H1 (cell line): ENCODE results near the gene RAB40C. TPM values are rescaled to one million over a fixed set of nuclear protein-coding genes. Genes with fewer than 3 reads are reported as not detected.

Experiments used
- CTCF ChIA-PET: fragments of 300-600 bp; sonication (Branson Sonifier 250); formaldehyde crosslinking; loops from one replicate; lab custom pipeline; 2021; ENCODE audit not compliant: partially characterized antibody; lab: Charles Lee
- POLR2A ChIA-PET: fragments of 300-600 bp; sonication (Branson Sonifier 250); formaldehyde crosslinking; loops from one replicate; lab custom pipeline; 2021; ENCODE audit warnings: inconsistent platforms; ENCODE audit not compliant: partially characterized antibody; lab: Charles Lee
- DNase-seq, 2 experiments: peaks; one replicate each; pipeline versions ENCODE4 v3.0.0 to v3.0.0-alpha.2; 2010 to 2022; ENCODE audit warnings: low spot score in 2 of 2, low read depth in 1 of 2, mixed read lengths in 1 of 2
- FAIRE-seq: peaks from 2 replicates; lab custom pipeline; 2011; peaks lifted over from hg19 to GRCh38; lab: Jason Lieb, UNC
- H2AFZ ChIP-seq: 2 replicates; pipeline ENCODE4 v1.8.1; 2012; ENCODE audit warnings: low read length, inconsistent platforms
- H2AK5ac ChIP-seq: 2 replicates; pipeline ENCODE4 v1.6.1; 2013; ENCODE audit warnings: low read depth, low read length
- H2BK120ac ChIP-seq: replicated peaks from 2 replicates; pipeline ENCODE3; 2013; ENCODE audit warnings: low read depth, low read length, inconsistent platforms
- H2BK12ac ChIP-seq: 2 replicates; pipeline ENCODE4 v1.6.1; 2013; ENCODE audit warnings: low read depth, low read length
- H2BK15ac ChIP-seq: 2 replicates; pipeline ENCODE4 v1.6.1; 2013; ENCODE audit warnings: low read length
- H2BK20ac ChIP-seq: 2 replicates; pipeline ENCODE4 v1.6.1; 2013; ENCODE audit warnings: low read length
- H2BK5ac ChIP-seq: 2 replicates; pipeline ENCODE4 v1.6.1; 2013; ENCODE audit warnings: low read depth, low read length
- H3K14ac ChIP-seq: 2 replicates; pipeline ENCODE4 v1.6.1; 2013; ENCODE audit warnings: inconsistent platforms; ENCODE audit not compliant: insufficient read length
- H3K18ac ChIP-seq: 2 replicates; pipeline ENCODE4 v1.6.1; 2013; ENCODE audit warnings: low read length; ENCODE audit errors: extremely low read depth
- H3K23ac ChIP-seq: 2 replicates; pipeline ENCODE4 v1.6.1; 2013; ENCODE audit warnings: inconsistent platforms; ENCODE audit not compliant: insufficient read length
- H3K23me2 ChIP-seq: 2 replicates; pipeline ENCODE4 v1.6.1; 2013; ENCODE audit warnings: low read depth, low read length
- H3K27ac ChIP-seq: 2 replicates; pipeline ENCODE4 v1.6.1; 2011; ENCODE audit warnings: low read depth, low read length, inconsistent platforms
- H3K27me3 ChIP-seq, 4 experiments: replicated peaks in 1 of 4; 1 replicate in 1 of 4; 2 replicates in 3 of 4; pipeline versions ENCODE4 v1.6.1 to v1.8.1; 2011 to 2013; ENCODE audit warnings: low read length in 3 of 4, mild to moderate bottlenecking in 3 of 4, inconsistent platforms in 2 of 4, mixed read lengths in 2 of 4, moderate library complexity in 1 of 4; ENCODE audit not compliant: control insufficient read depth in 3 of 4, insufficient read depth in 3 of 4; ENCODE audit errors: extremely low read depth in 1 of 4
- H3K36me3 ChIP-seq, 4 experiments: 2 replicates each; pipeline versions ENCODE4 v1.6.1 to v1.8.1; 2011 to 2013; ENCODE audit warnings: mild to moderate bottlenecking in 4 of 4, low read length in 3 of 4, moderate library complexity in 2 of 4, control low read depth in 1 of 4, inconsistent platforms in 1 of 4; ENCODE audit not compliant: insufficient read depth in 4 of 4, control insufficient read depth in 2 of 4
- H3K4ac ChIP-seq: replicated peaks from 2 replicates; pipeline ENCODE3; 2013; ENCODE audit warnings: low read length, low read depth, mixed read lengths, inconsistent platforms; ENCODE audit not compliant: insufficient read length
- H3K4me1 ChIP-seq, 4 experiments: replicated peaks in 1 of 4; 1 replicate in 1 of 4; 2 replicates in 3 of 4; pipeline versions ENCODE4 v1.6.1 to v1.8.1; 2011 to 2013; ENCODE audit warnings: low read length in 3 of 4, inconsistent platforms in 2 of 4, mixed read lengths in 1 of 4; ENCODE audit not compliant: insufficient read depth in 4 of 4, control insufficient read depth in 3 of 4
- H3K4me2 ChIP-seq, 2 experiments: 2 replicates each; pipeline versions ENCODE4 v1.6.1 to v1.8.1; 2011 to 2013; ENCODE audit warnings: low read depth in 2 of 2, low read length in 2 of 2, control low read depth in 1 of 2, inconsistent platforms in 1 of 2, mild to moderate bottlenecking in 1 of 2; ENCODE audit not compliant: insufficient read depth in 1 of 2
- H3K4me3 ChIP-seq, 4 experiments: fragments of 200-600, 300-600 bp in 1 of 4; sonication (generic), shearing (Covaris generic), sonication (Bioruptor Twin) in 1 of 4; 2 replicates each; pipeline versions ENCODE4 v1.5.1 to v1.8.1; 2011 to 2016; ENCODE audit warnings: low read length in 4 of 4, low read depth in 3 of 4, control low read depth in 2 of 4, inconsistent platforms in 2 of 4, mild to moderate bottlenecking in 2 of 4, mixed read lengths in 1 of 4, moderate library complexity in 1 of 4; ENCODE audit not compliant: insufficient read depth in 2 of 4; ENCODE audit errors: extremely low read depth in 1 of 4
- H3K56ac ChIP-seq: replicated peaks from 2 replicates; pipeline ENCODE3; 2013; ENCODE audit warnings: low read depth, mild to moderate bottlenecking, mixed read lengths, low read length, inconsistent platforms; ENCODE audit not compliant: insufficient read length
- H3K79me1 ChIP-seq: 2 replicates; pipeline ENCODE4 v1.6.1; 2013; ENCODE audit warnings: low read depth, low read length, control low read depth
- H3K79me2 ChIP-seq, 2 experiments: 2 replicates each; pipeline versions ENCODE4 v1.6.1 to v1.8.1; 2012 to 2013; ENCODE audit warnings: low read length in 2 of 2, mild to moderate bottlenecking in 2 of 2, inconsistent platforms in 1 of 2; ENCODE audit not compliant: insufficient read depth in 2 of 2, control insufficient read depth in 1 of 2
- H3K9ac ChIP-seq, 4 experiments: replicated peaks in 1 of 4; 1 replicate in 1 of 4; 2 replicates in 3 of 4; pipeline versions ENCODE4 v1.6.1 to v1.8.1; 2011 to 2013; ENCODE audit warnings: low read depth in 3 of 4, low read length in 3 of 4, control low read depth in 2 of 4, mild to moderate bottlenecking in 2 of 4, moderate library complexity in 2 of 4, inconsistent platforms in 1 of 4; ENCODE audit errors: extremely low read depth in 1 of 4
- H3K9me3 ChIP-seq, 2 experiments: 2 replicates each; pipeline versions ENCODE4 v1.6.1 to v1.8.1; 2012 to 2013; ENCODE audit warnings: mild to moderate bottlenecking in 2 of 2, moderate library complexity in 2 of 2, control low read depth in 1 of 2, inconsistent platforms in 1 of 2, low read depth in 1 of 2, low read length in 1 of 2, mixed read lengths in 1 of 2; ENCODE audit not compliant: insufficient read depth in 2 of 2
- H4K20me1 ChIP-seq, 2 experiments: replicated peaks in 1 of 2; 2 replicates each; pipeline versions ENCODE3 to v1.8.1; 2011 to 2013; ENCODE audit warnings: inconsistent platforms in 2 of 2, low read length in 2 of 2, mild to moderate bottlenecking in 1 of 2; ENCODE audit not compliant: insufficient read depth in 2 of 2, control insufficient read depth in 1 of 2
- H4K5ac ChIP-seq: 2 replicates; pipeline ENCODE4 v1.6.1; 2013; ENCODE audit warnings: low read length, low read depth, mixed read lengths, inconsistent platforms; ENCODE audit not compliant: insufficient read length
- H4K8ac ChIP-seq: 2 replicates; pipeline ENCODE4 v1.8.0; 2013; ENCODE audit warnings: mild to moderate bottlenecking, moderate library complexity, low read length, inconsistent platforms; ENCODE audit not compliant: insufficient read depth; ENCODE audit errors: extremely low read depth
- H4K91ac ChIP-seq: replicated peaks from 2 replicates; pipeline ENCODE3; 2013; ENCODE audit warnings: low read length, mixed read lengths, inconsistent platforms; ENCODE audit not compliant: insufficient read length
- BRCA1 ChIP-seq: IDR thresholded peaks from 2 replicates; pipeline ENCODE4 v1.6.1; 2012; ENCODE audit warnings: low read depth, low read length, improper control_type of control experiment
- CREB1 ChIP-seq: IDR thresholded peaks from 2 replicates; pipeline ENCODE4 v1.6.1; 2012; ENCODE audit warnings: inconsistent platforms
- FOSL1 ChIP-seq: IDR thresholded peaks from 2 replicates; pipeline ENCODE4 v1.6.1; 2011; ENCODE audit warnings: mild to moderate bottlenecking, low read depth, low read length, moderate library complexity; ENCODE audit not compliant: insufficient read depth
- JUND ChIP-seq: IDR thresholded peaks from 2 replicates; pipeline ENCODE4 v1.6.1; 2011; ENCODE audit warnings: mild to moderate bottlenecking, improper control_type of control experiment, low read length
- NRF1 ChIP-seq: IDR thresholded peaks from 2 replicates; pipeline ENCODE4 v1.6.1; 2011; ENCODE audit warnings: mild to moderate bottlenecking, low read depth, low read length, improper control_type of control experiment
- RAD21 ChIP-seq, 2 experiments: IDR thresholded peaks in 1 of 2; conservative IDR thresholded peaks in 1 of 2; 2 replicates each; pipeline ENCODE4 v1.6.1; 2011; ENCODE audit warnings: low read depth in 2 of 2, low read length in 2 of 2, improper control_type of control experiment in 1 of 2, inconsistent platforms in 1 of 2, mild to moderate bottlenecking in 1 of 2, moderate library complexity in 1 of 2
- RBBP5 ChIP-seq: IDR thresholded peaks from 2 replicates; pipeline ENCODE4 v1.7.1; 2012; ENCODE audit warnings: low read depth, mild to moderate bottlenecking, inconsistent platforms, low read length, moderate library complexity, borderline replicate concordance
- SIN3A ChIP-seq, 2 experiments: IDR thresholded peaks in 1 of 2; conservative IDR thresholded peaks in 1 of 2; 2 replicates each; pipeline ENCODE4 v1.6.1; 2011 to 2012; ENCODE audit warnings: low read length in 2 of 2, improper control_type of control experiment in 1 of 2, low read depth in 1 of 2, mild to moderate bottlenecking in 1 of 2
- SUZ12 ChIP-seq: fragments of 200-600 bp; sonication (generic); IDR thresholded peaks from 2 replicates; pipeline ENCODE4 v1.6.1; 2012; ENCODE audit warnings: mild to moderate bottlenecking, inconsistent platforms, low read length, moderate library complexity, mixed read lengths
- ZNF274 ChIP-seq: IDR thresholded peaks from 2 replicates; pipeline ENCODE4 v1.7.0; 2012; ENCODE audit warnings: low read length, borderline replicate concordance; ENCODE audit errors: extremely low read depth
- WGBS, 2 experiments: shearing (Covaris generic) in 1 of 2; methylation state at CpG; one replicate each; pipeline versions ENCODE4 v1.1.6 to v1.1.7; 2013 to 2015; ENCODE audit warnings: low lambda C conversion rate in 2 of 2, mixed read lengths in 2 of 2, inconsistent platforms in 1 of 2, low coverage in 1 of 2, missing lambda C conversion rate in 1 of 2; ENCODE audit not compliant: insufficient replicate concordance in 2 of 2, insufficient coverage in 1 of 2, insufficient read length in 1 of 2; ENCODE audit errors: extremely low coverage in 1 of 2, missing lambda C conversion rate in 1 of 2; 5-methylcytosine and 5-hydroxymethylcytosine counted together
- polyA plus RNA-seq, 7 experiments: library from polyadenylated mRNA; depleted of rRNA in 3 of 7; stranded (reverse) in 5 of 7; unstranded in 2 of 7; fragments of >200 nt in 5 of 7; fragments of 200-250 nt in 2 of 7; gene quantifications; 1 replicate in 5 of 7; 2 replicates in 1 of 7; 4 replicates in 1 of 7; pipeline versions ENCODE4 v1.2.1 to v1.2.3, GENCODE V29; 2011 to 2013; ENCODE audit warnings: missing spikeins in 2 of 7, mixed read lengths in 2 of 7
- total RNA-seq: library from RNA; stranded (reverse); fragmentation: NEBNext Ultra II Directional; extraction: Animal tissue kit (Norgen Biotek cat#: 25700); gene quantifications from 2 replicates; pipeline ENCODE4 v1.2.1, GENCODE V29; 2021
- TF ChIP-seq, protein P1 (sequence below): IDR thresholded peaks from 2 replicates; pipeline ENCODE4 v1.6.1; 2011; ENCODE audit warnings: low read depth, mild to moderate bottlenecking, low read length; ENCODE audit not compliant: insufficient read depth
- TF ChIP-seq, protein P2 (sequence below): IDR thresholded peaks from 2 replicates; pipeline ENCODE4 v1.6.1; 2012; ENCODE audit warnings: inconsistent platforms

Gene RAB40C
- total and polyA plus RNA-seq, 2 of the 8 experiments (the other 6 are each of a cell fraction or from before 2014, with no cell fraction given): 13.9 to 15.6 TPM

DNA sequence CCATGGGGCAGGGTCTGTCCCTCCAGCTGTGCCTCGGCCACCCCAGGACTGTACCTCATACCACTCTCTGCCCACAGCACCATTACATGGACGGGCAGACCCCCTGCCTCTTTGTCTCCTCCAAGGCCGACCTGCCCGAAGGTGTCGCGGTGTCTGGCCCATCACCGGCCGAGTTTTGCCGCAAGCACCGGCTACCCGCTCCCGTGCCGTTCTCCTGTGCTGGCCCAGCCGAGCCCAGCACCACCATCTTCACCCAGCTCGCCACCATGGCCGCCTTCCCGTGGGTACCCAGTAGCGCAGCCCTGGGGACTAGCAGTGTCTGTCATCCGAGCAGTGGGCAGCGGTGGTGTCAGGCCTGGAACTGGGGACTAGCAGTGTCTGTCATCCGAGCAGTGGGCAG, 83.0 kb downstream of the RAB40C start:
- H2BK12ac ChIP-seq: no peak overlapping the region
- TF ChIP-seq FOSL1 (no peak), CREB1 (no peak), JUND (no peak), RAD21 (IDR thresholded peaks at IDR 0.05 in 1 of 2, conservative IDR thresholded peaks at IDR 0.05 in 1 of 2; ENCODE audit: low read depth in 2 of 2, low read length in 2 of 2) (no peak), SUZ12 (no peak), SIN3A (conservative IDR thresholded peaks at IDR 0.05 in 1 of 2, IDR thresholded peaks at IDR 0.05 in 1 of 2; ENCODE audit: low read depth in 1 of 2, low read length in 2 of 2) (no peak), RBBP5 (no peak), ZNF274 (no peak), BRCA1 (no peak), NRF1 (no peak)
- TF ChIP-seq, protein P1, sequence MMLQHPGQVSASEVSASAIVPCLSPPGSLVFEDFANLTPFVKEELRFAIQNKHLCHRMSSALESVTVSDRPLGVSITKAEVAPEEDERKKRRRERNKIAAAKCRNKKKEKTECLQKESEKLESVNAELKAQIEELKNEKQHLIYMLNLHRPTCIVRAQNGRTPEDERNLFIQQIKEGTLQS: no peak
- TF ChIP-seq, protein P2, sequence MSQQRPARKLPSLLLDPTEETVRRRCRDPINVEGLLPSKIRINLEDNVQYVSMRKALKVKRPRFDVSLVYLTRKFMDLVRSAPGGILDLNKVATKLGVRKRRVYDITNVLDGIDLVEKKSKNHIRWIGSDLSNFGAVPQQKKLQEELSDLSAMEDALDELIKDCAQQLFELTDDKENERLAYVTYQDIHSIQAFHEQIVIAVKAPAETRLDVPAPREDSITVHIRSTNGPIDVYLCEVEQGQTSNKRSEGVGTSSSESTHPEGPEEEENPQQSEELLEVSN: no peak

More for the DNA sequence above, 83.0 kb downstream of the RAB40C start:
- ChIA-PET CTCF (interaction anchor here (1.0 to 12.0 kb wide), 5 partner anchors 12 to 280 kb away, joined by 3 to 75 read pairs (median 5); partner anchors contain the start of genes CIAO3 and WDR24), POLR2A (interaction anchor here (0.7 to 17.4 kb wide), 7 partner anchors 5 to 44 kb away, joined by 3 to 214 read pairs (median 4); partner anchors contain the start of genes JMJD8, RHBDL1, RHOT2 and STUB1)
- no peak for FAIRE-seq
- peaks cover 0 to 2% (median 0%) of the 10 kb centered on the region in 4 experiments; a peak in 2 of 7 replicates for H3K27me3 ChIP-seq
- no peak overlapping the region for H3K9ac ChIP-seq
- no peak overlapping the region for H3K14ac ChIP-seq
- no peak overlapping the region for H4K91ac ChIP-seq
- H3K4ac ChIP-seq: no peak overlapping the region
- peaks cover 0 to 13% of the 10 kb centered on the region in 2 experiments; a peak in 1 of 4 replicates for H3K79me2 ChIP-seq
- no peak overlapping the region for H3K27ac ChIP-seq
- H3K4me2 ChIP-seq: no peak overlapping the region
- H2BK20ac ChIP-seq: no peak overlapping the region
- H4K5ac ChIP-seq: no peak overlapping the region
- peaks cover 14 to 44% (median 33%) of the 10 kb centered on the region in 4 experiments for H3K36me3 ChIP-seq
- no peak overlapping the region for H2BK5ac ChIP-seq
- no peaks in the 10 kb centered on the region for H3K9me3 ChIP-seq
- 95% methylated on average over 21 of the region's 21 CpGs; no CpG with 5 or more reads in 1 of the 2 experiments for WGBS, 2 experiments
- DNase-seq: no peak
- H3K23me2 ChIP-seq: peaks cover 12% of the 10 kb centered on the region
- H2BK120ac ChIP-seq: no peak overlapping the region
- H4K20me1 ChIP-seq: peaks cover 5 to 27% of the 10 kb centered on the region in 2 experiments
- H3K79me1 ChIP-seq: peaks cover 13% of the 10 kb centered on the region
- H3K4me1 ChIP-seq: peaks cover 0 to 29% (median 25%) of the 10 kb centered on the region in 4 experiments; a peak in 6 of 7 replicates
- no peak overlapping the region for H4K8ac ChIP-seq
- no peak overlapping the region for H3K18ac ChIP-seq
- H3K23ac ChIP-seq: no peak overlapping the region
- no peak overlapping the region for H3K4me3 ChIP-seq
- H2AFZ ChIP-seq: no peak overlapping the region
- no peak overlapping the region for H2BK15ac ChIP-seq
- H2AK5ac ChIP-seq: no peak overlapping the region
- H3K56ac ChIP-seq: no peak overlapping the region
